SK-N-SH (cell line): ENCODE data around the gene ARHGEF17. TPM values are rescaled to one million over a fixed set of nuclear protein-coding genes. Genes with fewer than 3 reads are reported as not detected.

ENCODE experiments used
- CTCF ChIA-PET: fragments of 300-600, 350-600 bp; formaldehyde crosslinking; extraction: SDS; loops from one replicate; lab custom pipeline; 2021; lab: Yijun Ruan, JAX
- POLR2A ChIA-PET: fragments of 350-600 bp; sonication (Branson Sonifier 250); formaldehyde crosslinking; extraction: SDS; loops from one replicate; lab custom pipeline; 2020; ENCODE audit warnings: antibody characterized with exemption, inconsistent platforms; lab: Yijun Ruan, JAX
- DNase-seq: peaks from one replicate; pipeline ENCODE4 v3.0.0; 2012
- H2AFZ ChIP-seq: fragments of 200-600 bp; sonication (generic); 2 replicates; pipeline ENCODE4 v1.8.1; 2016; ENCODE audit warnings: antibody characterized with exemption, mild to moderate bottlenecking, low read depth
- H3F3A ChIP-seq: fragments of 200-600 bp; sonication (generic); replicated peaks from 2 replicates; pipeline ENCODE3; 2016; ENCODE audit warnings: antibody characterized with exemption, mild to moderate bottlenecking; ENCODE audit not compliant: insufficient read depth
- H3K27ac ChIP-seq, 2 experiments: fragments of 200-500 bp in 1 of 2; fragments of 200-600 bp in 1 of 2; sonication (Bioruptor generic) in 1 of 2; sonication (generic), shearing (Covaris generic) in 1 of 2; 2 replicates each; pipeline versions ENCODE4 v1.5.1 to v1.6.1; 2014 to 2016; ENCODE audit warnings: low read depth in 2 of 2, inconsistent platforms in 1 of 2, low read length in 1 of 2, mild to moderate bottlenecking in 1 of 2, mixed read lengths in 1 of 2
- H3K27me3 ChIP-seq: fragments of 200-600 bp; sonication (generic), shearing (Covaris generic); 2 replicates; pipeline ENCODE4 v1.6.1; 2016; ENCODE audit warnings: mixed run types; ENCODE audit not compliant: insufficient read depth
- H3K36me3 ChIP-seq, 2 experiments: fragments of 200-500 bp in 1 of 2; fragments of 200-600 bp in 1 of 2; sonication (Bioruptor generic) in 1 of 2; sonication (generic) in 1 of 2; replicated peaks in 1 of 2; 2 replicates each; pipeline versions ENCODE3 to v1.5.1; 2014 to 2016; ENCODE audit warnings: low read length in 1 of 2, mild to moderate bottlenecking in 1 of 2; ENCODE audit not compliant: insufficient read depth in 2 of 2, control insufficient read depth in 1 of 2
- H3K4me1 ChIP-seq, 2 experiments: fragments of 200-500 bp in 1 of 2; fragments of 200-600 bp in 1 of 2; sonication (Bioruptor generic) in 1 of 2; sonication (generic), shearing (Covaris generic) in 1 of 2; 2 replicates each; pipeline versions ENCODE4 v1.5.1 to v1.6.1; 2014 to 2016; ENCODE audit warnings: low read depth in 1 of 2, low read length in 1 of 2, mixed run types in 1 of 2; ENCODE audit not compliant: insufficient read depth in 2 of 2, control insufficient read depth in 1 of 2
- H3K4me2 ChIP-seq: fragments of 200-600 bp; sonication (generic), shearing (Covaris generic); 2 replicates; pipeline ENCODE4 v1.6.1; 2017; ENCODE audit warnings: mixed run types
- H3K4me3 ChIP-seq, 2 experiments: fragments of 200-500 bp in 1 of 2; fragments of 200-600 bp in 1 of 2; sonication (Bioruptor generic) in 1 of 2; sonication (generic), shearing (Covaris generic) in 1 of 2; 2 replicates each; pipeline versions ENCODE4 v1.5.1 to v1.8.1; 2014 to 2016; ENCODE audit warnings: low read depth in 2 of 2, inconsistent platforms in 1 of 2, low read length in 1 of 2, mild to moderate bottlenecking in 1 of 2, mixed read lengths in 1 of 2, moderate library complexity in 1 of 2
- H3K79me2 ChIP-seq: fragments of 200-600 bp; sonication (generic); 2 replicates; pipeline ENCODE4 v1.8.1; 2017; ENCODE audit warnings: mild to moderate bottlenecking; ENCODE audit not compliant: insufficient read depth
- H3K9ac ChIP-seq: fragments of 200-600 bp; sonication (generic); 2 replicates; pipeline ENCODE4 v1.6.1; 2017; ENCODE audit warnings: mixed run types
- H3K9me2 ChIP-seq: fragments of 200-600 bp; sonication (generic); 2 replicates; pipeline ENCODE4 v1.6.1; 2017; ENCODE audit warnings: mixed run types
- H3K9me3 ChIP-seq: fragments of 200-600 bp; sonication (generic); 2 replicates; pipeline ENCODE4 v1.6.1; 2017; ENCODE audit warnings: mixed run types, mild to moderate bottlenecking, moderate library complexity
- H4K20me1 ChIP-seq: fragments of 200-600 bp; sonication (generic); 2 replicates; pipeline ENCODE4 v1.6.1; 2017; ENCODE audit warnings: mild to moderate bottlenecking, mixed run types; ENCODE audit not compliant: insufficient read depth
- ELF1 ChIP-seq: IDR thresholded peaks from 2 replicates; pipeline ENCODE4 v1.4.0; 2012
- EP300 ChIP-seq, 2 experiments: IDR thresholded peaks; 2 replicates each; pipeline versions ENCODE4 v1.4.0 to v1.6.1; 2012; ENCODE audit warnings: borderline replicate concordance in 1 of 2, low read depth in 1 of 2, low read length in 1 of 2
- EZH2phosphoT487 ChIP-seq: fragments of 200-600 bp; sonication (generic); IDR thresholded peaks from 2 replicates; pipeline ENCODE4 v1.6.1; 2017; ENCODE audit warnings: low read depth, mixed run types, mild to moderate bottlenecking, antibody characterized with exemption, moderate library complexity, borderline replicate concordance
- FOSL2 ChIP-seq: IDR thresholded peaks from 2 replicates; pipeline ENCODE4 v1.4.0; 2012; ENCODE audit warnings: low read depth, mild to moderate bottlenecking, moderate library complexity, borderline replicate concordance
- FOXM1 ChIP-seq: IDR thresholded peaks from 2 replicates; pipeline ENCODE4 v1.4.0; 2012; ENCODE audit warnings: low read depth, mild to moderate bottlenecking
- GABPA ChIP-seq: IDR thresholded peaks from 2 replicates; pipeline ENCODE4 v1.4.0; 2012; ENCODE audit warnings: low read depth, mild to moderate bottlenecking
- MXI1 ChIP-seq: IDR thresholded peaks from 2 replicates; pipeline ENCODE4 v1.6.1; 2012; ENCODE audit warnings: mild to moderate bottlenecking, low read depth, low read length, improper control_type of control experiment
- NRF1 ChIP-seq: IDR thresholded peaks from 2 replicates; pipeline ENCODE4 v1.6.1; 2012; ENCODE audit warnings: low read depth, mild to moderate bottlenecking, low read length
- RAD21 ChIP-seq: IDR thresholded peaks from 2 replicates; pipeline ENCODE4 v1.6.1; 2012; ENCODE audit warnings: mild to moderate bottlenecking, low read length
- RXRA ChIP-seq: IDR thresholded peaks from 2 replicates; pipeline ENCODE4 v1.4.0; 2012; ENCODE audit warnings: low read depth, mild to moderate bottlenecking, borderline replicate concordance
- TEAD4 ChIP-seq: IDR thresholded peaks from 2 replicates; pipeline ENCODE4 v1.4.0; 2012; ENCODE audit warnings: mild to moderate bottlenecking, borderline replicate concordance; ENCODE audit not compliant: insufficient read depth
- YY1 ChIP-seq: IDR thresholded peaks from 2 replicates; pipeline ENCODE4 v1.4.0; 2012; ENCODE audit warnings: low read depth, mild to moderate bottlenecking
- WGBS: methylation state at CpG from one replicate; pipeline ENCODE4 v1.1.6; 2017; ENCODE audit warnings: low lambda C conversion rate; 5-methylcytosine and 5-hydroxymethylcytosine counted together
- polyA plus RNA-seq, 3 experiments: library from polyadenylated mRNA; depleted of rRNA; stranded (reverse); fragments of >200 nt; gene quantifications; 2 replicates each; pipeline ENCODE4 v1.2.3, GENCODE V29; 2012
- TF ChIP-seq, protein P1 (sequence below): IDR thresholded peaks from 2 replicates; pipeline ENCODE4; 2012
- TF ChIP-seq, protein P2 (sequence below): IDR thresholded peaks from 2 replicates; pipeline ENCODE4 v1.6.1; 2012; ENCODE audit warnings: mild to moderate bottlenecking, low read depth, low read length, moderate library complexity
- TF ChIP-seq, protein P3 (sequence below): fragments of 200-600 bp; sonication (generic); IDR thresholded peaks from 2 replicates; pipeline ENCODE4 v1.6.1; 2017; ENCODE audit warnings: antibody characterized with exemption, mild to moderate bottlenecking, moderate library complexity
- TF ChIP-seq, protein P4 (sequence below): fragments of 150-350 bp; IDR thresholded peaks from 2 replicates; pipeline ENCODE4 v1.6.1; 2016; ENCODE audit warnings: mild to moderate bottlenecking, low read depth, low read length
- TF ChIP-seq, protein P5 (sequence below): IDR thresholded peaks from 2 replicates; pipeline ENCODE4 v1.4.0; 2012; ENCODE audit warnings: low read depth, borderline replicate concordance

ARHGEF17 gene
- polyA plus RNA-seq, 1 of the 3 experiments (the other 2 are of a cell fraction), result 45.9 TPM

DNA sequence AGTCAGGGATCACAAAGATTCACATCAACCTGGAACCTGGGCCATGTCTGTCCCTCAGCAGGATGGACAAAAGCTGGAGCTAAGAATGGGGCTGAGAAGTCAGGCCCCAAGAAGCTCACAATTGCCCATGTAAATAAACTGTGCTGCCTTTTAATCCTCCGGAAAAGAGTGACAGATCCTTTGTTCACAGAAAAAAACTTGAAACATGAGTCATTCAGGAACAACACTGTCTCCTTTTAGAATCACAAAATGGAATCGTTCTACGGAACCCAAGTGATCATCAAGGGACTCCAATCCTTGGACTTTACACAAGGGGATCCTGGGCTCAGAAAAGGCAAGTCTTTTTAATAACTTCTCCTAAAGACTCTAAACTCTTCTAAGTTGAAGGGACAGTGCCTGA lies 104.2 kb downstream of the ARHGEF17 start:
- H3K27me3 ChIP-seq, result no peaks in the 10 kb centered on the region
- H3K79me2 ChIP-seq, result no peaks in the 10 kb centered on the region
- H3K9me2 ChIP-seq, result no peaks in the 10 kb centered on the region
- H2AFZ ChIP-seq, result no peak overlapping the region
- H3K9me3 ChIP-seq, result no peaks in the 10 kb centered on the region
- H3K4me1 ChIP-seq, result peaks cover 9 to 28% of the 10 kb centered on the region in 2 experiments
- ChIA-PET CTCF (interaction anchor here (0.6 to 5.8 kb wide), 4 partner anchors 12 to 249 kb away, joined by 3 to 24 read pairs (median 4); no protein-coding TSS in a partner anchor), POLR2A (no interaction called here)
- H3F3A ChIP-seq, result peaks cover 25% of the 10 kb centered on the region
- no peaks in the 10 kb centered on the region for H4K20me1 ChIP-seq
- no peak for TF ChIP-seq MXI1
- TF ChIP-seq, protein P1, sequence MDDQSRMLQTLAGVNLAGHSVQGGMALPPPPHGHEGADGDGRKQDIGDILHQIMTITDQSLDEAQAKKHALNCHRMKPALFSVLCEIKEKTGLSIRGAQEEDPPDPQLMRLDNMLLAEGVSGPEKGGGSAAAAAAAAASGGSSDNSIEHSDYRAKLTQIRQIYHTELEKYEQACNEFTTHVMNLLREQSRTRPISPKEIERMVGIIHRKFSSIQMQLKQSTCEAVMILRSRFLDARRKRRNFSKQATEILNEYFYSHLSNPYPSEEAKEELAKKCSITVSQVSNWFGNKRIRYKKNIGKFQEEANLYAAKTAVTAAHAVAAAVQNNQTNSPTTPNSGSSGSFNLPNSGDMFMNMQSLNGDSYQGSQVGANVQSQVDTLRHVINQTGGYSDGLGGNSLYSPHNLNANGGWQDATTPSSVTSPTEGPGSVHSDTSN, result 0 out of 2 replicates have a peak, but pooled peaks have one; percentile 9
- no peak for DNase-seq
- no peak overlapping the region for H3K9ac ChIP-seq
- peaks cover 6 to 8% of the 10 kb centered on the region in 2 experiments for H3K36me3 ChIP-seq
- peak overlapping the region in 1 of 2 experiments; percentile 7; a peak in 1 of 4 replicates for H3K27ac ChIP-seq
- 80% methylated on average over 3 of the region's 3 CpGs for WGBS
- H3K4me2 ChIP-seq, result no peak overlapping the region
- H3K4me3 ChIP-seq, result no peak overlapping the region

DNA sequence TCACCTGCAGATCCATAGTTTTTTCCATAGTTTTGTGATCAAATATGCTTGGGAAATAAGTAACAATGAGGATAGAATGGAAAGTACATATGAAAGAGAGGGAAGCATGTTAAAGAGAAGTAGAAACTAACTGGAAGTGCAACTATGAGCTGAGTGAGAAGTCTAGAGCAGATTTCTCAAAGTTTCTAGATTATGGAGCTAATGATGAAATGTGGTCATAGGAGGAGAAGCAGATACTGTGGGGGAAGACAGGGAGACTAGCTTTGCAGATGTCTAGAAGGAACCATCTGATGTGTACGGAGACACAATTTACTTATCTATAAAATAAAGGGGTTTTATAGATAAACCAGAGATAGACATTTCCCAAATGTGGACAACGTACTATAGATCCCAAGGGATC lies 105.2 kb downstream of the ARHGEF17 start:
- no peak overlapping the region; a peak in 1 of 4 replicates for H3K27ac ChIP-seq
- peaks cover 9 to 28% of the 10 kb centered on the region in 2 experiments for H3K4me1 ChIP-seq
- CTCF ChIA-PET, result interaction anchor here (1.2 to 5.8 kb wide), 3 partner anchors 22 to 248 kb away, joined by 4 to 24 read pairs (median 4); no protein-coding TSS in a partner anchor
- H3F3A ChIP-seq, result peaks cover 25% of the 10 kb centered on the region
- no peaks in the 10 kb centered on the region for H3K79me2 ChIP-seq
- POLR2A ChIA-PET, result no interaction called here
- no peak for DNase-seq
- H3K9me3 ChIP-seq, result no peaks in the 10 kb centered on the region
- no peak overlapping the region for H3K9ac ChIP-seq
- peaks cover 6 to 10% of the 10 kb centered on the region in 2 experiments for H3K36me3 ChIP-seq
- H4K20me1 ChIP-seq, result no peaks in the 10 kb centered on the region
- 96% methylated on average over 2 of the region's 2 CpGs for WGBS
- H2AFZ ChIP-seq, result no peak overlapping the region
- no peaks in the 10 kb centered on the region for H3K27me3 ChIP-seq
- H3K4me2 ChIP-seq, result no peak overlapping the region
- H3K4me3 ChIP-seq, result no peak overlapping the region
- H3K9me2 ChIP-seq, result no peaks in the 10 kb centered on the region
- TF ChIP-seq RXRA (no peak), EP300 (IDR thresholded peaks at IDR 0.05; ENCODE audit: borderline replicate concordance in 1 of 2, low read depth in 1 of 2, low read length in 1 of 2) (no peak), YY1 (no peak), ELF1 (no peak), TEAD4 (no peak), FOXM1 (no peak), RAD21 (no peak), NRF1 (no peak), FOSL2 (no peak), EZH2phosphoT487 (no peak), GABPA (no peak)
- TF ChIP-seq, protein P2, sequence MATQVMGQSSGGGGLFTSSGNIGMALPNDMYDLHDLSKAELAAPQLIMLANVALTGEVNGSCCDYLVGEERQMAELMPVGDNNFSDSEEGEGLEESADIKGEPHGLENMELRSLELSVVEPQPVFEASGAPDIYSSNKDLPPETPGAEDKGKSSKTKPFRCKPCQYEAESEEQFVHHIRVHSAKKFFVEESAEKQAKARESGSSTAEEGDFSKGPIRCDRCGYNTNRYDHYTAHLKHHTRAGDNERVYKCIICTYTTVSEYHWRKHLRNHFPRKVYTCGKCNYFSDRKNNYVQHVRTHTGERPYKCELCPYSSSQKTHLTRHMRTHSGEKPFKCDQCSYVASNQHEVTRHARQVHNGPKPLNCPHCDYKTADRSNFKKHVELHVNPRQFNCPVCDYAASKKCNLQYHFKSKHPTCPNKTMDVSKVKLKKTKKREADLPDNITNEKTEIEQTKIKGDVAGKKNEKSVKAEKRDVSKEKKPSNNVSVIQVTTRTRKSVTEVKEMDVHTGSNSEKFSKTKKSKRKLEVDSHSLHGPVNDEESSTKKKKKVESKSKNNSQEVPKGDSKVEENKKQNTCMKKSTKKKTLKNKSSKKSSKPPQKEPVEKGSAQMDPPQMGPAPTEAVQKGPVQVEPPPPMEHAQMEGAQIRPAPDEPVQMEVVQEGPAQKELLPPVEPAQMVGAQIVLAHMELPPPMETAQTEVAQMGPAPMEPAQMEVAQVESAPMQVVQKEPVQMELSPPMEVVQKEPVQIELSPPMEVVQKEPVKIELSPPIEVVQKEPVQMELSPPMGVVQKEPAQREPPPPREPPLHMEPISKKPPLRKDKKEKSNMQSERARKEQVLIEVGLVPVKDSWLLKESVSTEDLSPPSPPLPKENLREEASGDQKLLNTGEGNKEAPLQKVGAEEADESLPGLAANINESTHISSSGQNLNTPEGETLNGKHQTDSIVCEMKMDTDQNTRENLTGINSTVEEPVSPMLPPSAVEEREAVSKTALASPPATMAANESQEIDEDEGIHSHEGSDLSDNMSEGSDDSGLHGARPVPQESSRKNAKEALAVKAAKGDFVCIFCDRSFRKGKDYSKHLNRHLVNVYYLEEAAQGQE, result no peak
- TF ChIP-seq, protein P3, sequence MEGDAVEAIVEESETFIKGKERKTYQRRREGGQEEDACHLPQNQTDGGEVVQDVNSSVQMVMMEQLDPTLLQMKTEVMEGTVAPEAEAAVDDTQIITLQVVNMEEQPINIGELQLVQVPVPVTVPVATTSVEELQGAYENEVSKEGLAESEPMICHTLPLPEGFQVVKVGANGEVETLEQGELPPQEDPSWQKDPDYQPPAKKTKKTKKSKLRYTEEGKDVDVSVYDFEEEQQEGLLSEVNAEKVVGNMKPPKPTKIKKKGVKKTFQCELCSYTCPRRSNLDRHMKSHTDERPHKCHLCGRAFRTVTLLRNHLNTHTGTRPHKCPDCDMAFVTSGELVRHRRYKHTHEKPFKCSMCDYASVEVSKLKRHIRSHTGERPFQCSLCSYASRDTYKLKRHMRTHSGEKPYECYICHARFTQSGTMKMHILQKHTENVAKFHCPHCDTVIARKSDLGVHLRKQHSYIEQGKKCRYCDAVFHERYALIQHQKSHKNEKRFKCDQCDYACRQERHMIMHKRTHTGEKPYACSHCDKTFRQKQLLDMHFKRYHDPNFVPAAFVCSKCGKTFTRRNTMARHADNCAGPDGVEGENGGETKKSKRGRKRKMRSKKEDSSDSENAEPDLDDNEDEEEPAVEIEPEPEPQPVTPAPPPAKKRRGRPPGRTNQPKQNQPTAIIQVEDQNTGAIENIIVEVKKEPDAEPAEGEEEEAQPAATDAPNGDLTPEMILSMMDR, result no peak
- TF ChIP-seq, protein P4, sequence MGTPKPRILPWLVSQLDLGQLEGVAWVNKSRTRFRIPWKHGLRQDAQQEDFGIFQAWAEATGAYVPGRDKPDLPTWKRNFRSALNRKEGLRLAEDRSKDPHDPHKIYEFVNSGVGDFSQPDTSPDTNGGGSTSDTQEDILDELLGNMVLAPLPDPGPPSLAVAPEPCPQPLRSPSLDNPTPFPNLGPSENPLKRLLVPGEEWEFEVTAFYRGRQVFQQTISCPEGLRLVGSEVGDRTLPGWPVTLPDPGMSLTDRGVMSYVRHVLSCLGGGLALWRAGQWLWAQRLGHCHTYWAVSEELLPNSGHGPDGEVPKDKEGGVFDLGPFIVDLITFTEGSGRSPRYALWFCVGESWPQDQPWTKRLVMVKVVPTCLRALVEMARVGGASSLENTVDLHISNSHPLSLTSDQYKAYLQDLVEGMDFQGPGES, result no peak
- TF ChIP-seq, protein P5, sequence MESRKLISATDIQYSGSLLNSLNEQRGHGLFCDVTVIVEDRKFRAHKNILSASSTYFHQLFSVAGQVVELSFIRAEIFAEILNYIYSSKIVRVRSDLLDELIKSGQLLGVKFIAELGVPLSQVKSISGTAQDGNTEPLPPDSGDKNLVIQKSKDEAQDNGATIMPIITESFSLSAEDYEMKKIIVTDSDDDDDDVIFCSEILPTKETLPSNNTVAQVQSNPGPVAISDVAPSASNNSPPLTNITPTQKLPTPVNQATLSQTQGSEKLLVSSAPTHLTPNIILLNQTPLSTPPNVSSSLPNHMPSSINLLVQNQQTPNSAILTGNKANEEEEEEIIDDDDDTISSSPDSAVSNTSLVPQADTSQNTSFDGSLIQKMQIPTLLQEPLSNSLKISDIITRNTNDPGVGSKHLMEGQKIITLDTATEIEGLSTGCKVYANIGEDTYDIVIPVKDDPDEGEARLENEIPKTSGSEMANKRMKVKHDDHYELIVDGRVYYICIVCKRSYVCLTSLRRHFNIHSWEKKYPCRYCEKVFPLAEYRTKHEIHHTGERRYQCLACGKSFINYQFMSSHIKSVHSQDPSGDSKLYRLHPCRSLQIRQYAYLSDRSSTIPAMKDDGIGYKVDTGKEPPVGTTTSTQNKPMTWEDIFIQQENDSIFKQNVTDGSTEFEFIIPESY, result no peak
